Left hindlimb (tissue), 1 donor: ENCODE results near the gene PRKCZ.
"Not testable (repeated sequence)": the region's sequence is repeated elsewhere in the genome, so short reads cannot be mapped to it uniquely, and the experiment has no call there.

Source experiments
- DNase-seq: peaks from one replicate; pipeline ENCODE4 v3.0.0-alpha.2; 2018

Gene PRKCZ

GRCh38 chr1:2088458-2088857 lies 38.2 kb downstream of the PRKCZ start:
- no peak for DNase-seq

- DNase-seq: no peak
Observed at GRCh38 chr1:2089051-2089450, 38.8 kb downstream of the PRKCZ start.

GRCh38 chr1:2090216-2090890 lies 40.1 kb downstream of the PRKCZ start:
- DNase-seq: no peak

- no peak for DNase-seq
Observed at GRCh38 chr1:2091611-2092604, 41.7 kb downstream of the PRKCZ start.

GRCh38 chr1:2093055-2093454 lies 42.8 kb downstream of the PRKCZ start:
- no peak for DNase-seq

- no peak for DNase-seq
Observed at GRCh38 chr1:2093636-2094035, 43.4 kb downstream of the PRKCZ start.

- not testable (repeated sequence) for DNase-seq
Observed at GRCh38 chr1:2094269-2095158, 44.3 kb downstream of the PRKCZ start.

GRCh38 chr1:2095394-2095793 lies 45.2 kb downstream of the PRKCZ start:
- DNase-seq: no peak

GRCh38 chr1:2095981-2096736 lies 45.9 kb downstream of the PRKCZ start:
- DNase-seq: no peak

- no peak for DNase-seq
Observed at GRCh38 chr1:2097386-2098300, 47.4 kb downstream of the PRKCZ start.

- DNase-seq: no peak
Observed at GRCh38 chr1:2098301-2098698, 48.1 kb downstream of the PRKCZ start.

- no peak for DNase-seq
Observed at GRCh38 chr1:2098839-2099785, 48.9 kb downstream of the PRKCZ start.

- no peak for DNase-seq
Observed at GRCh38 chr1:2099886-2100779, 49.9 kb downstream of the PRKCZ start.

GRCh38 chr1:2100780-2101108 lies 50.5 kb downstream of the PRKCZ start:
- no peak for DNase-seq

- DNase-seq: no peak
Observed at GRCh38 chr1:2101531-2101930, 51.3 kb downstream of the PRKCZ start.

- no peak for DNase-seq
Observed at GRCh38 chr1:2101946-2102345, 51.7 kb downstream of the PRKCZ start.

GRCh38 chr1:2102753-2103152 lies 52.5 kb downstream of the PRKCZ start:
- no peak for DNase-seq

GRCh38 chr1:2103266-2103900 lies 53.2 kb downstream of the PRKCZ start:
- DNase-seq: no peak
